Ascending aorta (tissue), 2 donors: ENCODE results near the gene PAFAH2. TPM values are rescaled to one million over a fixed set of nuclear protein-coding genes. Genes with fewer than 3 reads are reported as not detected.

Source experiments
- DNase-seq, 2 donors: peaks; one replicate each; pipeline ENCODE4 v3.0.0-alpha.2; 2019; ENCODE audit warnings: low spot score in 2 of 2
- H3K27ac ChIP-seq, 2 donors: fragments of 200-600 bp; sonication (generic); one replicate each; pipeline ENCODE4 v1.5.1; 2016 to 2017; ENCODE audit warnings: mild to moderate bottlenecking in 1 of 2
- H3K27me3 ChIP-seq: fragments of 200-600 bp; sonication (generic); one replicate; pipeline ENCODE4 v1.5.1; 2017
- H3K36me3 ChIP-seq, 2 donors: fragments of 200-600 bp; sonication (generic); one replicate each; pipeline ENCODE4 v1.5.1; 2016
- H3K4me1 ChIP-seq, 2 donors: fragments of 200-600 bp; sonication (generic); one replicate each; pipeline ENCODE4 v1.5.1; 2016 to 2017; ENCODE audit warnings: mild to moderate bottlenecking in 1 of 2
- H3K4me3 ChIP-seq, 2 donors: fragments of 200-600 bp; sonication (generic); one replicate each; pipeline ENCODE4 v1.5.1; 2016 to 2017; ENCODE audit warnings: mild to moderate bottlenecking in 1 of 2
- H3K9me3 ChIP-seq, 2 donors: fragments of 200-600 bp; sonication (generic); one replicate each; pipeline ENCODE4 v1.5.1; 2016
- intact Hi-C: fragments of 100-400 bp; cut with DNase I; formaldehyde crosslinking; loops from one replicate; pipeline ENCODE4 v1.15.1; 2023
- total RNA-seq: library from RNA; depleted of rRNA; stranded (reverse); fragments of >200 nt; gene quantifications from one replicate; pipeline ENCODE4 v1.1.0, GENCODE V29; 2016
- TF ChIP-seq, protein P1 (sequence below), 3 experiments: fragments of 200-600 bp in 2 of 3; fragments of 450-650 bp in 1 of 3; sonication (generic) in 2 of 3; IDR thresholded peaks; one replicate each; pipeline ENCODE4 v1.5.1; 2016 to 2019; ENCODE audit warnings: antibody characterized with exemption in 3 of 3, mild to moderate bottlenecking in 1 of 3, moderate library complexity in 1 of 3

PAFAH2 gene
- total RNA-seq, 1 donor from 2014 or later = 1.3 TPM

DNA sequence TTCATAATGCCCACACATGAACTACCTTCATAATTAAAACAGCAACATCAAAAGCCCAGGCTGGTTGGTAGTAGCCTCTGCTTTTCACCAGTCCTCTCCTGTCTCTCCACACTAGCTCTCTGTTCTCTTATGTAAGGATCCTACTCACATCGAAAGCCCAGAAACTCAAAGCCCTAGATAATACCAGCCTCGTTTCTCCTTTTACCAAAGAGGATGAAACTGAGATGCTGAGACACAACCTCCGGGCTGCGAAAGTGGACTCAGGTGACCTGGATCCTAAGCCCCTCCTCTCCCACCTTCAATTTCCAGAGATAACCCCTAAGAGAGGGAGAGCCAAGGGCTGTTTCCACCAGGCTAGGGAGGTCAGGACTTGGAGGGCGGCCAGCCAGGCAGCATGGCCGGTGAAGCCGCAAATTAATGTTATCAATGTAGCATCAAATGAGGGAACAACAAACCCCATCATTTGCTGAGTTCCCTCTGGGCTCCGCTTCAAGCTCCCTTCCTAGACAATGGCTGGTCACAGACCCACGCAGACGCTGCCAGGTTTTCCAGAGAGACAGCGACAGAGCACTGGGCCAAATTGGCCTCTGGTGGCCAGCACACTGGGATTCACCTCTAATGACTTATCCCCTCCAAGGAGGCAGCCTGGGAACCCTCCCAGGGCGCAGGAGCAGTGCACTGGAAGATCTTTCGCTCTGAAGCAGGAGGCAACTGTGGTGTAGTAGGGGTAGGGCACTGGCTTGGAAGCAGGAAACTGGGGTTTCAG is 70.9 kb downstream of the PAFAH2 start:
- no peaks in the 10 kb centered on the region for H3K9me3 ChIP-seq
- H3K4me1 ChIP-seq = peaks cover 0 to 16% of the 10 kb centered on the region in 2 donors
- H3K27ac ChIP-seq = no peak overlapping the region
- no peak overlapping the region for H3K4me3 ChIP-seq
- H3K36me3 ChIP-seq = no peaks in the 10 kb centered on the region
- TF ChIP-seq, protein P1, sequence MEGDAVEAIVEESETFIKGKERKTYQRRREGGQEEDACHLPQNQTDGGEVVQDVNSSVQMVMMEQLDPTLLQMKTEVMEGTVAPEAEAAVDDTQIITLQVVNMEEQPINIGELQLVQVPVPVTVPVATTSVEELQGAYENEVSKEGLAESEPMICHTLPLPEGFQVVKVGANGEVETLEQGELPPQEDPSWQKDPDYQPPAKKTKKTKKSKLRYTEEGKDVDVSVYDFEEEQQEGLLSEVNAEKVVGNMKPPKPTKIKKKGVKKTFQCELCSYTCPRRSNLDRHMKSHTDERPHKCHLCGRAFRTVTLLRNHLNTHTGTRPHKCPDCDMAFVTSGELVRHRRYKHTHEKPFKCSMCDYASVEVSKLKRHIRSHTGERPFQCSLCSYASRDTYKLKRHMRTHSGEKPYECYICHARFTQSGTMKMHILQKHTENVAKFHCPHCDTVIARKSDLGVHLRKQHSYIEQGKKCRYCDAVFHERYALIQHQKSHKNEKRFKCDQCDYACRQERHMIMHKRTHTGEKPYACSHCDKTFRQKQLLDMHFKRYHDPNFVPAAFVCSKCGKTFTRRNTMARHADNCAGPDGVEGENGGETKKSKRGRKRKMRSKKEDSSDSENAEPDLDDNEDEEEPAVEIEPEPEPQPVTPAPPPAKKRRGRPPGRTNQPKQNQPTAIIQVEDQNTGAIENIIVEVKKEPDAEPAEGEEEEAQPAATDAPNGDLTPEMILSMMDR (IDR thresholded peaks at IDR 0.05) = no peak
- H3K27me3 ChIP-seq = no peaks in the 10 kb centered on the region
- DNase-seq = no peak
- intact Hi-C loops = no loop called here

DNA sequence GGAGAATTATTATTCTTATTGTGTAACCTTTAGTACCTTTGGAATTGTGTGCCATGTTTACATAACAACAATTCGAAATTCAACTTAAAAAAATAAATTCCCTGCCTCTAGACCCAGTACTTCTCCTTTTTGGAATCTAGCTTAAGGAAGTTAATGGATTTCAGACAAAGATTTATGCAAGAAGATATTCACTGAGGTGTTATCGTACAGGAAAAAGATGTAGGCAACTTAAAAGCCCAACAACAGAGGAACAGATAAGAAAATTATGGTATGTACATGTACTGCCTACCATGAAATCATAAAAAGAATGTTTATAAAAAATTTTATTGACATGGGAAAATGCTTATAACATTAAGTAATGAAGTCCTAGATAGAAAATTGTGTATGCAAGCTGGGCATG is 73.4 kb downstream of the PAFAH2 start:
- TF ChIP-seq, protein P1 (IDR thresholded peaks at IDR 0.05) = no peak
- no peaks in the 10 kb centered on the region for H3K27me3 ChIP-seq

DNA sequence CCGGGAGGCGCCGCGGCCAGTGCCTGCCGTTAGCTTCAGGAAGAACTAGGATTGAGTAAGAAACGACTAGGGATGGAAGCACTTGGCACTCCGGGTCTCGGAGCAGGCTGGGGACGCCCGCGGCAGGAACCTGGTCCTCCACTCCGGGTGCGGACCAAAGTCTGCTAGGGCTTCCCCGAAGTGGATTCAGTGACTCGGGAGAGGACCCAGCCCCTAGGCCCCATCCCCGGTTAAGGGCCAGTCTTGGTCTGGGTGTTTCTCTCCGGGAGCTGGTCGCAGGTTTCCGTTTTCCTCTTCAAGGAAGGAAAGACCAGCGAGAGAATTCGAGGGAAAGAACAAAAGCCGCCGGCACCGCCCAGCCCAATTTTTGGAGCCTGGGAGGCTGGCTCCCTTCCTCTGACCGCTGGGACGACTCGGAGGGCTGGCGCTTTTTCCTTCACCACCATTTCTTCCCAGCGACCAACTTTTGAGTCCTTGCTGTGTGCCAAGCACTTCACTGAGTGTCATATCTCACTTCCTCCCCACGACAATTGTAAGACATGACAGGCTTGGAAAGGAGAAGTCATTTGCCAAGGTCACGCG is 74.8 kb downstream of the PAFAH2 start:
- peak overlapping the region; percentile 77 to 84 for H3K27ac ChIP-seq
- intact Hi-C loops = no loop called here
- TF ChIP-seq, protein P1 (IDR thresholded peaks at IDR 0.05) = no peak

More for the DNA sequence above, 73.4 kb downstream of the PAFAH2 start:
- no peak for DNase-seq
- H3K27ac ChIP-seq = no peak overlapping the region
- no peak overlapping the region for H3K4me3 ChIP-seq
- H3K36me3 ChIP-seq = no peaks in the 10 kb centered on the region
- H3K9me3 ChIP-seq = no peaks in the 10 kb centered on the region
- intact Hi-C loops = no loop called here
- H3K4me1 ChIP-seq = peaks cover 0 to 16% of the 10 kb centered on the region in 2 donors

DNA sequence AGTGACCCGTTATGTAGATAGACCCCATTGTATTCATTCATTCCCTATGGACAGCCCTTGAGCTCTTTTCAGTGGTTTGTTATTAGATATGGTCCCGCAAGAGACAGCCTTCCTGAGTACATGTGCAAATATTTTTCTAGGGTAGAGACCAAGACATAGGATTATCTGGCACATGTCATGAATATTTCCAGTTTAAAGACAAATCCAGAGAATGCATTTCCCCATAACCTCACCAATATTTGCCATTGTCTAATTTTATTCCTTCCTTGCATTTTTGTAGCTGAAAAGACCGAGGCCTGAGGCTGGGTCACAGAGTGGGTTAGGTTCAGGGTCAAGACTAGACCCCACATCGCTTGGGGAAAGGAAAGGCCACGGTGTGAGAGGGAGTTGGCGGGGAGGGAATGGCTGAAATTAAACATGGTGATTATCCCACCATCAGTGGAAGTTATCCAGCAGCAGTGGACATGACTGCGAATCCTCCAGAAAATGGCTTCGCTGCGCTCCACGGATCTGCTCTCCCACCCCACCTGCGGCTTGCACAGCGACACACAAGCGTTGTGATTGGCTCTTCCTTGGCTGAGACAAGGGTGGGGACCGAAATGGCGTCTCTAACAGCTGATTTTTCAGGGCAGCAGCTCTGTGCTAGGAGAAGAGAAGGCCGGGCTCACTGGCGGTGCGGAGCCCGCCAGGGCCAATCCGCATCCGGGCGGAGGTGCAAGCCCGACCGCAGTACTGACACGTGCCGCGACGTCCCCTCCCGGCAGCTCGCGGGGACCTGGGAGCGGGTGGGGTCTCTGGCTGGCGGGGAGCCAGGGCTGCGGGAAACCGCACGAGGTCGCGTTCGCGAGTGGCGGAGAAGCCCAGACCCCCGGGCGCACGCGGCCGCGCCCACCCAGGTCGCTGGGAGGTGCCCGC is 75.5 kb downstream of the PAFAH2 start:
- peak in 1 of 2 donors; percentile 71 for DNase-seq
- H3K9me3 ChIP-seq = no peaks in the 10 kb centered on the region
- no peaks in the 10 kb centered on the region for H3K27me3 ChIP-seq
- peak overlapping the region; percentile 53 to 63 for H3K4me3 ChIP-seq
- intact Hi-C loops = no loop called here
- peak overlapping the region; percentile 77 to 84 for H3K27ac ChIP-seq
- TF ChIP-seq, protein P1 (IDR thresholded peaks at IDR 0.05) = no peak
- H3K36me3 ChIP-seq = no peaks in the 10 kb centered on the region
- H3K4me1 ChIP-seq = peaks cover 0 to 16% of the 10 kb centered on the region in 2 donors

More for the DNA sequence above, 74.8 kb downstream of the PAFAH2 start:
- Histone ChIP-seq H3K27me3 (no peaks in the 10 kb centered on the region), H3K4me3 (peak overlapping the region; percentile 53 to 63), H3K36me3 (no peaks in the 10 kb centered on the region), H3K4me1 (peaks cover 0 to 16% of the 10 kb centered on the region in 2 donors), H3K9me3 (no peaks in the 10 kb centered on the region)
- no peak for DNase-seq

DNA sequence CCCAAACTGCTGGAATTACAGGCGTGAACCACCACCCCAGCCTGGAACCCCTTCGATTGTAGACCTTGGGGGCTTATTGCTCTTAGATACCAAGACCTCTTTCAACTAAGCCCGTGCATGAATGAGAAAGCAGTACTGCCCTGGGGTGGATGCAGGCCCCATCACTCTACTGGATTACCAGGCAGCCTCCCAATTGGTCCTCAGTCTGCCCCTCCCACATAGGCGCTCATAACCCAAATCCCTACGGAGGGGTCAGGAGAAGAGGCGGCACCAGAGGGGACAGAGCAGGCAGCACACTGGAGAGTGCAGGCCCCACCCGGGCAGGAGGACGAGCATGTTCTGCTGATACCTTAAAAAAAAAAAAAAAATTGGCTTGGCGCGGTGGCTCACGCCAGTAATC is 79.2 kb downstream of the PAFAH2 start:
- no peak overlapping the region for H3K27ac ChIP-seq
- intact Hi-C loops = no loop called here
- H3K4me3 ChIP-seq = no peak overlapping the region
- TF ChIP-seq, protein P1 (IDR thresholded peaks at IDR 0.05) = no peak
- no peaks in the 10 kb centered on the region for H3K27me3 ChIP-seq
- DNase-seq = no peak
- no peaks in the 10 kb centered on the region for H3K36me3 ChIP-seq
- no peaks in the 10 kb centered on the region for H3K9me3 ChIP-seq
- H3K4me1 ChIP-seq = peaks cover 0 to 10% of the 10 kb centered on the region in 2 donors
